ENCODE data around the gene RPL39.

GRCh38 chrX:119778829-119779228, 12.6 kb downstream of the RPL39 start:
- TF ChIP-seq CTCF (IDR thresholded peaks at IDR 0.05; ENCODE audit: insufficient read depth, low read length, poor library complexity, severe bottlenecking): no peak
- TF ChIP-seq EZH2phosphoT487 (conservative IDR thresholded peaks at IDR 0.05; ENCODE audit: low read length): no peak

All from SU-DHL-6 (cell line).